B cell (primary cell): ENCODE data around the gene INTS3. TPM values are rescaled to one million over a fixed set of nuclear protein-coding genes. Genes with fewer than 3 reads are reported as not detected.

ENCODE experiments used
- ATAC-seq: fragments of 200-7000 bp; cut with Tn5 transposase; one replicate; pipeline ENCODE4 v1.10.0; 2021; ENCODE audit warnings: low read depth, mild to moderate bottlenecking, moderate number of reproducible peaks, moderate library complexity
- CTCF ChIA-PET: fragments of 350-600 bp; sonication (Branson Sonifier 250); formaldehyde crosslinking; loops from one replicate; lab custom pipeline; 2021; ENCODE audit warnings: antibody characterized with exemption, inconsistent platforms; lab: Charles Lee
- POLR2A ChIA-PET: fragments of 350-600 bp; sonication (Branson Sonifier 250); formaldehyde crosslinking; loops from one replicate; lab custom pipeline; 2021; ENCODE audit warnings: antibody characterized with exemption; lab: Charles Lee
- DNase-seq: peaks from one replicate; pipeline ENCODE4 v3.0.0; 2013
- H2AFZ ChIP-seq: 2 replicates; pipeline ENCODE4 v1.6.1; 2012; ENCODE audit warnings: mild to moderate bottlenecking, low read depth, low read length; ENCODE audit not compliant: insufficient read depth, poor library complexity, severe bottlenecking
- H3K27ac ChIP-seq, 2 donors: 1 replicate in 1 of 2; 2 replicates in 1 of 2; pipeline ENCODE4 v1.5.1; 2012 to 2013; ENCODE audit warnings: low read length in 2 of 2, mild to moderate bottlenecking in 2 of 2, moderate library complexity in 1 of 2
- H3K27me3 ChIP-seq, 4 experiments: fragments of 200-600 bp in 1 of 4; sonication (generic) in 1 of 4; replicated peaks in 1 of 4; 1 replicate in 2 of 4; 2 replicates in 2 of 4; pipeline versions ENCODE4 v1.6.1 to v1.7.0; 2013 to 2016; ENCODE audit warnings: low read length in 3 of 4, mild to moderate bottlenecking in 2 of 4, mixed read lengths in 1 of 4, moderate library complexity in 1 of 4; ENCODE audit not compliant: insufficient read depth in 4 of 4, control insufficient read depth in 3 of 4; ENCODE audit errors: control extremely low read depth in 1 of 4
- H3K36me3 ChIP-seq, 2 experiments: replicated peaks in 1 of 2; 1 replicate in 1 of 2; 2 replicates in 1 of 2; pipeline versions ENCODE4 v1.6.1 to v1.7.1; 2013; ENCODE audit warnings: low read length in 1 of 2; ENCODE audit not compliant: insufficient read depth in 2 of 2, control insufficient read depth in 1 of 2; ENCODE audit errors: control extremely low read depth in 1 of 2, extremely low read depth in 1 of 2
- H3K4me1 ChIP-seq, 2 donors: fragments of 200-600 bp in 1 of 2; sonication (generic) in 1 of 2; 1 replicate in 1 of 2; 2 replicates in 1 of 2; pipeline versions ENCODE4 v1.5.1 to v1.6.1; 2013 to 2017; ENCODE audit warnings: low read length in 2 of 2; ENCODE audit not compliant: control insufficient read depth in 2 of 2, insufficient read depth in 2 of 2
- H3K4me2 ChIP-seq: replicated peaks from 2 replicates; pipeline ENCODE3; 2012; ENCODE audit warnings: mild to moderate bottlenecking, low read depth, low read length; ENCODE audit not compliant: poor library complexity, severe bottlenecking
- H3K4me3 ChIP-seq, 5 experiments: fragments of 200-600 bp in 1 of 5; sonication (generic) in 1 of 5; 1 replicate in 3 of 5; 2 replicates in 2 of 5; pipeline versions ENCODE4 v1.5.1 to v1.7.0; 2011 to 2016; ENCODE audit warnings: low read length in 4 of 5, mild to moderate bottlenecking in 4 of 5, low read depth in 2 of 5, control low read depth in 1 of 5, moderate library complexity in 1 of 5; ENCODE audit not compliant: insufficient read depth in 1 of 5; ENCODE audit errors: control extremely low read depth in 1 of 5, extremely low read depth in 1 of 5
- H3K79me2 ChIP-seq: fragments of 200-600 bp; sonication (generic); one replicate; pipeline ENCODE4 v1.6.0; 2016; ENCODE audit warnings: low read length; ENCODE audit not compliant: control insufficient read depth, insufficient read depth
- H3K9ac ChIP-seq: fragments of 200-600 bp; sonication (generic); 2 replicates; pipeline ENCODE4 v1.6.1; 2017; ENCODE audit warnings: mild to moderate bottlenecking, low read length, moderate library complexity
- H3K9me3 ChIP-seq, 3 donors: one replicate each; pipeline versions ENCODE4 v1.6.1 to v1.7.1; 2013; ENCODE audit warnings: low read length in 2 of 3; ENCODE audit not compliant: control insufficient read depth in 2 of 3, insufficient read depth in 1 of 3; ENCODE audit errors: control extremely low read depth in 1 of 3
- H4K20me1 ChIP-seq: 2 replicates; pipeline ENCODE4 v1.6.0; 2012; ENCODE audit warnings: mild to moderate bottlenecking, low read length; ENCODE audit not compliant: insufficient read depth, control insufficient read depth, poor library complexity, severe bottlenecking
- H3K27ac Mint-ChIP-seq: one replicate; pipeline ENCODE4 v1.8.0; 2021; ENCODE audit warnings: mixed read lengths
- H3K27me3 Mint-ChIP-seq: one replicate; pipeline ENCODE4 v1.8.0; 2021; ENCODE audit warnings: mixed read lengths
- H3K4me1 Mint-ChIP-seq: one replicate; pipeline ENCODE4 v1.8.0; 2021; ENCODE audit warnings: mixed read lengths
- H3K4me3 Mint-ChIP-seq: one replicate; pipeline ENCODE4 v1.8.0; 2021; ENCODE audit warnings: mixed read lengths
- H3K9me3 Mint-ChIP-seq: one replicate; pipeline ENCODE4 v1.8.0; 2022; ENCODE audit warnings: mixed read lengths; ENCODE audit not compliant: insufficient read depth
- CTCF ChIP-seq: fragments of 200-600 bp; IDR thresholded peaks from one replicate; pipeline ENCODE4 v1.8.0; 2022; ENCODE audit warnings: antibody characterized with exemption, mild to moderate bottlenecking
- EZH2 ChIP-seq: IDR thresholded peaks from 2 replicates; pipeline ENCODE4 v1.6.1; 2012; ENCODE audit warnings: borderline replicate concordance, low read depth, mild to moderate bottlenecking, moderate library complexity, low read length; ENCODE audit not compliant: insufficient read depth, poor library complexity, severe bottlenecking
- WGBS: methylation state at CpG from one replicate; pipeline ENCODE4 v1.1.5; 2013; ENCODE audit warnings: missing lambda C conversion rate; ENCODE audit not compliant: insufficient coverage; 5-methylcytosine and 5-hydroxymethylcytosine counted together
- intact Hi-C: fragments of 100-400 bp; cut with micrococcal nuclease; formaldehyde crosslinking; loops from one replicate; pipeline ENCODE4 v1.10.0; 2022
- polyA plus RNA-seq: library from polyadenylated mRNA; depleted of rRNA; stranded (reverse); fragments of >200 nt; gene quantifications from 2 replicates; pipeline ENCODE4 v1.2.3, GENCODE V29; 2012
- total RNA-seq, 2 donors: library from RNA; stranded (reverse); fragments of 120-200 nt in 1 of 2; gene quantifications; 1 replicate in 1 of 2; 2 replicates in 1 of 2; pipeline versions ENCODE4 v1.2.3 to v1.2.4, GENCODE V29; 2013 to 2022

The INTS3 gene
- total and polyA plus RNA-seq, 2 donors (not counting 1 experiment from before 2014, with no cell fraction given), result 69.1 to 84.1 TPM

DNA sequence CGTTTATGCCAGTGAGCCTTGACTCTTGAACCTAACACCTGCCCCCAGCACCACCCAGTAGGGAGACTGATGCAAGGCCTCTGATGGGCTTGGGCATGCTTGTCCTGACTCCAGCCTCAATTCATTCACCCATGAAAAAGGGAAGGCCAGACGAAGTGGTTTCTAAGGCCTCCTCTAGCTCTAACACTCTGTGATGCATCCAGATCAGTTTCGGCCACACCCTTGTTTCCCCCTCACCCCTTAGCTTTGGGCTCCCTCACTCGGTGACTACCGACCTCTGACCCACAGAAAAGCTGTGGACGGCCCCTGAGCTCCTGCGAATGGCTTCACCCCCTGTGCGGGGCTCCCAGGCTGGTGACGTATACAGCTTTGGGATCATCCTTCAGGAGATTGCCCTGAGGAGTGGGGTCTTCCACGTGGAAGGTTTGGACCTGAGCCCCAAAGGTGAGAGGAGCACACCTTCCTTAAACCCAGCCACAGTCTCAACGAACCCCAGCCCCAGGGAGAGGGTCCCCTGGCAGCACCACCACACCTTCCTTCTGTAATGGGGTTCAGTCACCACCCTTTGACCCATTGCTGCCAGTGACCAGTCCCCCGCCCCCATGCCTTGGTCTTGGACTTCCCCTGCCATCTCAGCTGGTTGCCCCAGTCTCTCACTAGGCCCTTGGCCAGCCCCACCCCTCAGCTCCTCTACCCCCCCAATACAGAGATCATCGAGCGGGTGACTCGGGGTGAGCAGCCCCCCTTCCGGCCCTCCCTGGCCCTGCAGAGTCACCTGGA lies 40.3 kb upstream of the INTS3 start:
- H3K9me3 Mint-ChIP-seq, result no peaks in the 10 kb centered on the region
- Histone ChIP-seq H2AFZ (no peak overlapping the region), H3K9ac (no peak overlapping the region), H3K27ac (no peak overlapping the region), H3K36me3 (no peaks in the 10 kb centered on the region), H4K20me1 (no peaks in the 10 kb centered on the region), H3K4me3 (no peak overlapping the region), H3K27me3 (peaks cover 0 to 7% (median 0%) of the 10 kb centered on the region in 4 experiments), H3K79me2 (no peaks in the 10 kb centered on the region), H3K4me1 (no peaks in the 10 kb centered on the region), H3K4me2 (no peak overlapping the region), H3K9me3 (no peaks in the 10 kb centered on the region)
- no peak overlapping the region for H3K4me3 Mint-ChIP-seq
- WGBS, result 88% methylated on average over 14 of the region's 16 CpGs
- ATAC-seq (no peak), DNase-seq (no peak)
- POLR2A ChIA-PET, result no interaction called here
- TF ChIP-seq CTCF (no peak), EZH2 (no peak)
- no peak overlapping the region for H3K27ac Mint-ChIP-seq
- H3K4me1 Mint-ChIP-seq, result peaks cover 5% of the 10 kb centered on the region
- intact Hi-C loops, result no loop called here
- H3K27me3 Mint-ChIP-seq, result peaks cover 28% of the 10 kb centered on the region
- CTCF ChIA-PET, result interaction anchor here (0.6 kb wide), 1 partner anchor 11 kb away, joined by 3 read pairs; no protein-coding TSS in a partner anchor

- Mint-ChIP-seq H3K4me3 (no peak overlapping the region), H3K27me3 (peaks cover 26% of the 10 kb centered on the region), H3K4me1 (peaks cover 5% of the 10 kb centered on the region), H3K27ac (no peak overlapping the region), H3K9me3 (no peaks in the 10 kb centered on the region)
- TF ChIP-seq CTCF (no peak), EZH2 (no peak)
- no peak overlapping the region for H2AFZ ChIP-seq
- no peak overlapping the region for H3K9ac ChIP-seq
- CTCF ChIA-PET, result no interaction called here
- H4K20me1 ChIP-seq, result no peaks in the 10 kb centered on the region
- no peak for ATAC-seq
- intact Hi-C loops, result no loop called here
- H3K36me3 ChIP-seq, result no peaks in the 10 kb centered on the region
- POLR2A ChIA-PET, result no interaction called here
- 86% methylated on average over 5 of the region's 7 CpGs for WGBS
- no peaks in the 10 kb centered on the region for H3K79me2 ChIP-seq
- H3K27ac ChIP-seq, result no peak overlapping the region
- H3K4me2 ChIP-seq, result no peak overlapping the region
- H3K4me3 ChIP-seq, result no peak overlapping the region
- no peak for DNase-seq
- no peaks in the 10 kb centered on the region for H3K9me3 ChIP-seq
- H3K27me3 ChIP-seq, result peaks cover 0 to 7% (median 0%) of the 10 kb centered on the region in 4 experiments
- H3K4me1 ChIP-seq, result no peaks in the 10 kb centered on the region
Observed at GRCh38 chr1:153688276-153688675, 39.6 kb upstream of the INTS3 start.
